Osteoblast (primary cell): Measurements from ENCODE around the gene UGT1A1. TPM values are rescaled to one million over a fixed set of nuclear protein-coding genes. Genes with fewer than 3 reads are reported as not detected.
"Not testable (repeated sequence)": the region's sequence is repeated elsewhere in the genome, so short reads cannot be mapped to it uniquely, and the experiment has no call there.

Experiments used
- DNase-seq: peaks from one replicate; pipeline ENCODE4 v3.0.0; 2011; ENCODE audit warnings: low spot score, mixed read lengths; ENCODE audit not compliant: insufficient read length; ENCODE audit errors: missing footprints
- H2AFZ ChIP-seq: 2 replicates; pipeline ENCODE4 v1.6.0; 2011; ENCODE audit warnings: mild to moderate bottlenecking, low read length
- H3K27ac ChIP-seq: 2 replicates; pipeline ENCODE4 v1.5.1; 2011; ENCODE audit warnings: mild to moderate bottlenecking, low read depth, low read length, moderate library complexity
- H3K27me3 ChIP-seq: 2 replicates; pipeline ENCODE4 v1.6.0; 2012; ENCODE audit warnings: mild to moderate bottlenecking, control low read depth, inconsistent platforms, low read length, moderate library complexity; ENCODE audit not compliant: insufficient read depth
- H3K36me3 ChIP-seq: 2 replicates; pipeline ENCODE4 v1.5.1; 2011; ENCODE audit warnings: mild to moderate bottlenecking, low read length, control low read depth, moderate library complexity; ENCODE audit not compliant: insufficient read depth
- H3K4me1 ChIP-seq: 2 replicates; pipeline ENCODE4 v1.5.1; 2011; ENCODE audit warnings: mild to moderate bottlenecking, low read length, control low read depth, moderate library complexity; ENCODE audit not compliant: insufficient read depth
- H3K4me2 ChIP-seq: 2 replicates; pipeline ENCODE4 v1.6.0; 2011; ENCODE audit warnings: mild to moderate bottlenecking, low read length; ENCODE audit not compliant: insufficient read depth
- H3K4me3 ChIP-seq: fragments of 200-600 bp; sonication (generic); 3 replicates; pipeline ENCODE4 v1.5.1; 2012; ENCODE audit warnings: mild to moderate bottlenecking, low read length, inconsistent platforms; ENCODE audit not compliant: insufficient read depth
- H3K79me2 ChIP-seq: 2 replicates; pipeline ENCODE4 v1.6.0; 2012; ENCODE audit warnings: mild to moderate bottlenecking, low read length, control low read depth, inconsistent platforms; ENCODE audit not compliant: insufficient read depth
- H3K9me3 ChIP-seq: 2 replicates; pipeline ENCODE4 v1.5.1; 2011; ENCODE audit warnings: low read depth, low read length, control low read depth
- H4K20me1 ChIP-seq: 2 replicates; pipeline ENCODE4 v1.6.0; 2012; ENCODE audit warnings: mild to moderate bottlenecking, low read length, control low read depth; ENCODE audit not compliant: insufficient read depth
- CTCF ChIP-seq: IDR thresholded peaks from 2 replicates; pipeline ENCODE4 v1.5.1; 2011; ENCODE audit warnings: mild to moderate bottlenecking, low read depth, low read length, moderate library complexity; ENCODE audit errors: extremely low read depth
- total RNA-seq: library from RNA; depleted of rRNA; stranded (reverse); fragments of >200 nt; gene quantifications from 2 replicates; pipeline ENCODE4 v1.2.3, GENCODE V29; 2012

UGT1A1 gene
- total RNA-seq, 1 donor = not detected

- DNase-seq = no peak
- no peaks in the 10 kb centered on the region for H4K20me1 ChIP-seq
- no peaks in the 10 kb centered on the region for H3K9me3 ChIP-seq
- no peaks in the 10 kb centered on the region for H3K36me3 ChIP-seq
- H3K27me3 ChIP-seq = peaks cover 14% of the 10 kb centered on the region
- H3K27ac ChIP-seq = no peak overlapping the region
- no peak overlapping the region for H3K4me3 ChIP-seq
- no peaks in the 10 kb centered on the region for H3K79me2 ChIP-seq
- H3K4me2 ChIP-seq = no peak overlapping the region
- H2AFZ ChIP-seq = no peak overlapping the region
- TF ChIP-seq CTCF = no peak
- H3K4me1 ChIP-seq = no peaks in the 10 kb centered on the region
Observed at GRCh38 chr2:233740870-233741269, 19.2 kb upstream of the UGT1A1 start.

- no peak for TF ChIP-seq CTCF
Observed at GRCh38 chr2:233743464-233744259, 16.4 kb upstream of the UGT1A1 start.

GRCh38 chr2:233745073-233745755 is 14.9 kb upstream of the UGT1A1 start:
- H3K79me2 ChIP-seq = no peaks in the 10 kb centered on the region
- peaks cover 10% of the 10 kb centered on the region for H3K27me3 ChIP-seq
- no peak for DNase-seq
- no peaks in the 10 kb centered on the region for H3K9me3 ChIP-seq
- no peaks in the 10 kb centered on the region for H3K36me3 ChIP-seq
- no peak overlapping the region for H2AFZ ChIP-seq
- H3K4me2 ChIP-seq = no peak overlapping the region
- peaks cover 3% of the 10 kb centered on the region for H3K4me1 ChIP-seq
- no peak overlapping the region for H3K4me3 ChIP-seq
- TF ChIP-seq CTCF = no peak
- H4K20me1 ChIP-seq = no peaks in the 10 kb centered on the region
- no peak overlapping the region for H3K27ac ChIP-seq

More at GRCh38 chr2:233743464-233744259, 16.4 kb upstream of the UGT1A1 start:
- H2AFZ ChIP-seq = no peak overlapping the region
- peaks cover 3% of the 10 kb centered on the region for H3K4me1 ChIP-seq
- peaks cover 10% of the 10 kb centered on the region for H3K27me3 ChIP-seq
- H3K4me3 ChIP-seq = no peak overlapping the region
- H3K79me2 ChIP-seq = no peaks in the 10 kb centered on the region
- H3K27ac ChIP-seq = no peak overlapping the region
- H3K36me3 ChIP-seq = no peaks in the 10 kb centered on the region
- no peaks in the 10 kb centered on the region for H3K9me3 ChIP-seq
- H3K4me2 ChIP-seq = no peak overlapping the region
- no peak for DNase-seq
- H4K20me1 ChIP-seq = no peaks in the 10 kb centered on the region

- not testable (repeated sequence) for H3K27ac ChIP-seq, H4K20me1 ChIP-seq, DNase-seq, H2AFZ ChIP-seq, H3K9me3 ChIP-seq, H3K79me2 ChIP-seq, H3K4me2 ChIP-seq, H3K27me3 ChIP-seq, H3K4me3 ChIP-seq, H3K36me3 ChIP-seq, H3K4me1 ChIP-seq
Observed at GRCh38 chr2:233745838-233746237, 14.2 kb upstream of the UGT1A1 start.
